ENCODE measurements around the gene TNFRSF12A. TPM values are rescaled to one million over a fixed set of nuclear protein-coding genes. Genes with fewer than 3 reads are reported as not detected.

TNFRSF12A gene
- total and polyA plus RNA-seq, 2 of the 8 experiments (the other 6 are each of a cell fraction or from before 2014, with no cell fraction given), result 81.0 to 82.5 TPM

DNA sequence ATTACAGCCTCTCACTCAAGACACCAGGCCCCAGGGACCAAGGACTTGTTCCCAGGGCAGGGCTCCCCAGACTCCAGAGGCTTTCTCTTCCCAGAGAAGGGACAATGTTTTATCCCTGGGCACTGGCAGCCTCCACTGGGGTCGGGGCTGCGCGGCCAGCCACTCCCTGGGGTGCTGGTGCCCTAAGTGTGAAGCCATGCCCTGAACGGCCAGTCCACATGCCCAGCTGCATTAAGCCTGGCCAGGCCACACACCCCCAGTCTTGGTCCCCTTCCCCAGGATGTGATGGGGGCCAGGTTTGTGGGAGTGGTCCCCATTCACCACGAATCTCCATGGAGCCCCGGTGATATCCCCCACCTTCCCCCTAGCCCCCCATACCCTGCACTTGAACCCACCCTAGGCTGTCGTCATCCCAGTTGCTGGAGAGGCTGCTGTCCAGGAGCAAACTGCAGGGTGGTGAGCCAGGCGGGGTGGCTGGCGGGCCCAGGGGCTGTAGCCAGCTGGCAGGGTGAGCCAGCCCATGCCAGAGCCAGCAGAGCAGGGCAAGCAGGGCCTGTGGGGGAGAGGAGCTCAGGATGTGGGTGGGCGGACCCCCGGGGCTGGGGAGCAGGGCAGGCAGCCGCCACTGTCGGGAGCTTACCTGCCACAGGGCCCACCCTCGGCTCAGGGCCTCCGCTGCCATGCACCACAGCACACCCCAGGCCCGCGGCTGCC is 46.4 kb upstream of the TNFRSF12A start:
- Histone ChIP-seq H2BK5ac (ENCODE audit: low read depth, low read length) (no peak overlapping the region), H3K36me3 (ENCODE audit: control insufficient read depth in 2 of 4, insufficient read depth in 4 of 4, low read length in 3 of 4) (peaks cover 20 to 46% (median 33%) of the 10 kb centered on the region in 4 experiments), H3K4me3 (ENCODE audit: extremely low read depth in 1 of 4, insufficient read depth in 2 of 4, low read depth in 3 of 4, low read length in 4 of 4) (no peak overlapping the region), H3K27ac (ENCODE audit: low read depth, low read length) (no peak overlapping the region), H3K9ac (replicated peaks in 1 of 4; ENCODE audit: extremely low read depth in 1 of 4, low read depth in 3 of 4, low read length in 3 of 4) (no peak overlapping the region), H3K79me1 (ENCODE audit: low read depth, low read length) (peaks cover 16% of the 10 kb centered on the region), H4K8ac (ENCODE audit: extremely low read depth, insufficient read depth, low read length) (peak overlapping the region; percentile 11; the same call in 1 of the 2 replicates), H3K4me1 (replicated peaks in 1 of 4; ENCODE audit: control insufficient read depth in 3 of 4, insufficient read depth in 4 of 4, low read length in 3 of 4) (peaks cover 0 to 14% (median 6%) of the 10 kb centered on the region in 4 experiments; a peak in 5 of 7 replicates), H2BK12ac (ENCODE audit: low read depth, low read length) (no peak overlapping the region), H3K56ac (replicated peaks; ENCODE audit: insufficient read length, low read depth, low read length) (no peak overlapping the region), H3K23me2 (ENCODE audit: low read depth, low read length) (peaks cover 6% of the 10 kb centered on the region), H3K9me3 (ENCODE audit: insufficient read depth in 2 of 2, low read depth in 1 of 2, low read length in 1 of 2) (no peaks in the 10 kb centered on the region), H4K91ac (replicated peaks; ENCODE audit: insufficient read length, low read length) (no peak overlapping the region), H2BK20ac (ENCODE audit: low read length) (no peak overlapping the region), H3K23ac (ENCODE audit: insufficient read length) (no peak overlapping the region), H3K27me3 (replicated peaks in 1 of 4; ENCODE audit: control insufficient read depth in 3 of 4, extremely low read depth in 1 of 4, insufficient read depth in 3 of 4, low read length in 3 of 4) (peaks cover 0 to under 1% (median 0%) of the 10 kb centered on the region in 4 experiments; a peak in 2 of 7 replicates), H4K5ac (ENCODE audit: insufficient read length, low read depth, low read length) (no peak overlapping the region), H3K14ac (ENCODE audit: insufficient read length) (no peak overlapping the region), H2AFZ (ENCODE audit: low read length) (no peak overlapping the region), H4K20me1 (replicated peaks in 1 of 2; ENCODE audit: control insufficient read depth in 1 of 2, insufficient read depth in 2 of 2, low read length in 2 of 2) (peaks cover 30 to 38% of the 10 kb centered on the region in 2 experiments), H2AK5ac (ENCODE audit: low read depth, low read length) (no peak overlapping the region), H3K79me2 (ENCODE audit: control insufficient read depth in 1 of 2, insufficient read depth in 2 of 2, low read length in 2 of 2) (peaks cover 0 to 2% of the 10 kb centered on the region in 2 experiments; a peak in 1 of 4 replicates), H3K4ac (replicated peaks; ENCODE audit: insufficient read length, low read depth, low read length) (no peak overlapping the region), H2BK120ac (replicated peaks; ENCODE audit: low read depth, low read length) (no peak overlapping the region), H2BK15ac (ENCODE audit: low read length) (no peak overlapping the region), H3K18ac (ENCODE audit: extremely low read depth, low read length) (no peak overlapping the region), H3K4me2 (ENCODE audit: insufficient read depth in 1 of 2, low read depth in 2 of 2, low read length in 2 of 2) (no peak overlapping the region)
- 98% methylated on average over 16 of the region's 17 CpGs; no CpG with 5 or more reads in 1 of the 2 experiments for WGBS, 2 experiments (ENCODE audit: extremely low coverage in 1 of 2, insufficient coverage in 1 of 2, insufficient read length in 1 of 2, insufficient replicate concordance in 2 of 2, low coverage in 1 of 2, low lambda C conversion rate in 2 of 2, missing lambda C conversion rate in 1 of 2)
- ChIA-PET CTCF (ENCODE audit: partially characterized antibody) (interaction anchor here (0.9 to 2.8 kb wide), 11 partner anchors 9 to 104 kb away, joined by 3 to 15 read pairs (median 3); partner anchors contain the start of gene KREMEN2), POLR2A (ENCODE audit: partially characterized antibody) (interaction anchor here (0.7 to 25.4 kb wide), 11 partner anchors 9 to 66 kb away, joined by 3 to 455 read pairs (median 4); partner anchors contain the start of genes CLDN6, HCFC1R1, KREMEN2 and PKMYT1)
- DNase-seq (ENCODE audit: low read depth in 1 of 2, low spot score in 2 of 2) (no peak), FAIRE-seq (no peak)
- TF ChIP-seq KDM4A (IDR thresholded peaks at IDR 0.05; ENCODE audit: low read depth, low read length, severe bottlenecking) (no peak), KDM5A (IDR thresholded peaks at IDR 0.05; ENCODE audit: low read length) (no peak), POLR2AphosphoS5 (IDR thresholded peaks at IDR 0.05; ENCODE audit: low read depth, low read length) (peak; percentile 63; the same call in 1 of the 2 replicates)
- TF ChIP-seq, protein P1, sequence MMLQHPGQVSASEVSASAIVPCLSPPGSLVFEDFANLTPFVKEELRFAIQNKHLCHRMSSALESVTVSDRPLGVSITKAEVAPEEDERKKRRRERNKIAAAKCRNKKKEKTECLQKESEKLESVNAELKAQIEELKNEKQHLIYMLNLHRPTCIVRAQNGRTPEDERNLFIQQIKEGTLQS (IDR thresholded peaks at IDR 0.05; ENCODE audit: insufficient read depth, low read depth, low read length), result no peak
